Bone marrow (tissue), 2 donors: ENCODE data around the gene OR8A1.

Experiments used
- DNase-seq, 2 donors: peaks; one replicate each; lab custom pipeline; 2025; lab: John Stamatoyannopoulos, UW

OR8A1 gene

GRCh38 chr11:124569697-124570096, at the start of gene OR8A1:
OR8A1 (plus strand) TSS chr11:124569997; CDS start chr11:124570120, 123 bp downstream.
- no peak for DNase-seq

- DNase-seq, result no peak
Measured at GRCh38 chr11:124520550-124520854, 49.3 kb upstream of the OR8A1 start.

- DNase-seq, result no peak
Measured at GRCh38 chr11:124533626-124534025, 36.2 kb upstream of the OR8A1 start.

- no peak for DNase-seq
Measured at GRCh38 chr11:124534051-124534450, 35.7 kb upstream of the OR8A1 start.

GRCh38 chr11:124535552-124536232, 34.1 kb upstream of the OR8A1 start:
- no peak for DNase-seq

GRCh38 chr11:124536520-124536919, 33.3 kb upstream of the OR8A1 start:
- no peak for DNase-seq

- no peak for DNase-seq
Measured at GRCh38 chr11:124538019-124538418, 31.8 kb upstream of the OR8A1 start.

- no peak for DNase-seq
Measured at GRCh38 chr11:124541204-124541603, 28.6 kb upstream of the OR8A1 start.

- no peak for DNase-seq
Measured at GRCh38 chr11:124543145-124543544, 26.7 kb upstream of the OR8A1 start.

- no peak for DNase-seq
Measured at GRCh38 chr11:124543554-124543953, 26.2 kb upstream of the OR8A1 start, which contains the start of gene OR8B12. OR8B12 (minus strand) TSS chr11:124543654; CDS start chr11:124543654, 0 bp downstream.

- DNase-seq, result no peak
Measured at GRCh38 chr11:124551189-124551588, 18.6 kb upstream of the OR8A1 start.

GRCh38 chr11:124551987-124552386, 17.8 kb upstream of the OR8A1 start:
- DNase-seq, result no peak

GRCh38 chr11:124556828-124557227, 13.0 kb upstream of the OR8A1 start:
- no peak for DNase-seq

- no peak for DNase-seq
Measured at GRCh38 chr11:124570160-124570559, 363 bp downstream of the OR8A1 start.

GRCh38 chr11:124577716-124578427, 8.1 kb downstream of the OR8A1 start:
- no peak for DNase-seq

GRCh38 chr11:124578761-124579160, 9.0 kb downstream of the OR8A1 start:
- DNase-seq, result no peak

- no peak for DNase-seq
Measured at GRCh38 chr11:124581817-124582216, 12.0 kb downstream of the OR8A1 start.

- no peak for DNase-seq
Measured at GRCh38 chr11:124582565-124582964, 12.8 kb downstream of the OR8A1 start.

GRCh38 chr11:124583781-124584180, 14.0 kb downstream of the OR8A1 start:
- no peak for DNase-seq

- DNase-seq, result no peak
Measured at GRCh38 chr11:124584681-124585372, 15.0 kb downstream of the OR8A1 start.

GRCh38 chr11:124586238-124586860, 16.6 kb downstream of the OR8A1 start:
- DNase-seq, result peak in 1 of 2 donors; percentile 31

GRCh38 chr11:124591430-124591829, 21.6 kb downstream of the OR8A1 start:
- DNase-seq, result no peak

GRCh38 chr11:124592627-124593026, 22.8 kb downstream of the OR8A1 start:
- DNase-seq, result no peak
